Caco-2 (cell line): ENCODE data around the gene SS18L1. TPM values are rescaled to one million over a fixed set of nuclear protein-coding genes. Genes with fewer than 3 reads are reported as not detected.
A peak's percentile ranks its signal among the peaks of the same experiment; 100 is the strongest.

Source experiments
- BruUV-seq: library from RNA; stranded (reverse); fragments of 400-500 nt; replicated peaks from 2 replicates; lab custom pipeline; 2021; lab: Mats Ljungman, UMichigan
- CTCF ChIA-PET: fragments of 300-600 bp; sonication (Branson Sonifier 250); formaldehyde crosslinking; loops from one replicate; lab custom pipeline; 2022; ENCODE audit warnings: antibody characterized with exemption; lab: Charles Lee
- POLR2A ChIA-PET: fragments of 300-600 bp; sonication (Branson Sonifier 250); formaldehyde crosslinking; loops from one replicate; lab custom pipeline; 2022; ENCODE audit warnings: antibody characterized with exemption; lab: Charles Lee
- DNase-seq, 2 experiments: peaks; one replicate each; pipeline versions ENCODE4 v3.0.0 to v3.0.0-alpha.2; 2020 to 2022
- H3K27me3 ChIP-seq: replicated peaks from 2 replicates; pipeline ENCODE4 v1.6.0; 2011; ENCODE audit warnings: low read length; ENCODE audit not compliant: control insufficient read depth, insufficient read depth
- H3K36me3 ChIP-seq: 2 replicates; pipeline ENCODE4 v1.5.1; 2011; ENCODE audit warnings: low read length; ENCODE audit not compliant: control insufficient read depth, insufficient read depth
- H3K4me1 ChIP-seq: fragments of 250-450 bp; sonication (Bioruptor Pico); 2 replicates; pipeline ENCODE4 v1.5.1; 2020; ENCODE audit warnings: mild to moderate bottlenecking
- H3K4me3 ChIP-seq: 2 replicates; pipeline ENCODE4 v1.5.1; 2011; ENCODE audit warnings: low read depth, mild to moderate bottlenecking, control low read depth, low read length
- H3K9me3 ChIP-seq: fragments of 250-450 bp; sonication (Bioruptor Pico); 2 replicates; pipeline ENCODE4 v1.5.1; 2020; ENCODE audit warnings: mild to moderate bottlenecking, moderate library complexity
- H3K27ac Mint-ChIP-seq: one replicate; pipeline ENCODE4 v1.8.0; 2022; ENCODE audit warnings: mixed read lengths; ENCODE audit not compliant: unreplicated experiment
- H3K27me3 Mint-ChIP-seq: one replicate; pipeline ENCODE4 v1.8.0; 2022; ENCODE audit warnings: mixed read lengths; ENCODE audit not compliant: insufficient read depth, unreplicated experiment
- H3K36me3 Mint-ChIP-seq: one replicate; pipeline ENCODE4 v1.8.0; 2022; ENCODE audit warnings: mild to moderate bottlenecking, mixed read lengths; ENCODE audit not compliant: insufficient read depth, unreplicated experiment
- H3K4me1 Mint-ChIP-seq: one replicate; pipeline ENCODE4 v1.8.0; 2022; ENCODE audit warnings: low read depth, mixed read lengths; ENCODE audit not compliant: unreplicated experiment
- H3K4me3 Mint-ChIP-seq: one replicate; pipeline ENCODE4 v1.8.0; 2022; ENCODE audit warnings: mild to moderate bottlenecking, moderate library complexity, mixed read lengths; ENCODE audit not compliant: unreplicated experiment
- H3K9me3 Mint-ChIP-seq: one replicate; pipeline ENCODE4 v1.8.0; 2022; ENCODE audit warnings: mixed read lengths; ENCODE audit not compliant: unreplicated experiment
- CTCF ChIP-seq, 2 experiments: fragments of 200-600 bp in 1 of 2; IDR thresholded peaks; 1 replicate in 1 of 2; 2 replicates in 1 of 2; pipeline versions ENCODE4 v1.5.1 to v1.8.0; 2011 to 2022; ENCODE audit warnings: antibody characterized with exemption in 1 of 2, control low read depth in 1 of 2, inconsistent platforms in 1 of 2, low read depth in 1 of 2, low read length in 1 of 2, mild to moderate bottlenecking in 1 of 2, moderate library complexity in 1 of 2; ENCODE audit not compliant: insufficient read depth in 1 of 2, severe bottlenecking in 1 of 2, unreplicated experiment in 1 of 2
- intact Hi-C: fragments of 100-400 bp; cut with micrococcal nuclease; formaldehyde crosslinking; loops from one replicate; pipeline ENCODE4 v1.10.0; 2022; ENCODE audit not compliant: unreplicated experiment
- total RNA-seq: library from RNA; stranded (reverse); gene quantifications from 2 replicates; pipeline ENCODE4 v1.2.3, GENCODE V29; 2022

The SS18L1 gene
- total RNA-seq, 1 experiment from 2014 or later: 46.4 TPM

GRCh38 chr20:62148908-62149314 is 5.3 kb downstream of the SS18L1 start:
- Mint-ChIP-seq H3K9me3 (peaks cover 12% of the 10 kb centered on the region), H3K4me3 (peak overlapping the region; percentile 34), H3K36me3 (peaks cover 61% of the 10 kb centered on the region), H3K4me1 (peaks cover 32% of the 10 kb centered on the region), H3K27me3 (no peaks in the 10 kb centered on the region), H3K27ac (peak overlapping the region; percentile 73)
- Histone ChIP-seq H3K4me3 (no peak overlapping the region), H3K27me3 (no peaks in the 10 kb centered on the region), H3K9me3 (no peaks in the 10 kb centered on the region), H3K4me1 (peaks cover 25% of the 10 kb centered on the region), H3K36me3 (peaks cover 2% of the 10 kb centered on the region; the same call in 1 of the 2 replicates)
- POLR2A ChIA-PET: interaction anchor here (0.9 kb wide), 1 partner anchor 27 kb away, joined by 5 read pairs; the partner anchor contains the start of gene LSM14B
- TSS peak; percentile 89 for BruUV-seq
- intact Hi-C loops: loop anchor here (10.0 kb wide), 1 partner anchor 256 kb away; the partner anchor contains the start of gene CABLES2
- no peak for DNase-seq
- CTCF ChIA-PET: no interaction called here
- no peak for TF ChIP-seq CTCF (IDR thresholded peaks at IDR 0.05; ENCODE audit: insufficient read depth in 1 of 2, low read depth in 1 of 2, low read length in 1 of 2, severe bottlenecking in 1 of 2, unreplicated experiment in 1 of 2)

GRCh38 chr20:62149532-62150309 is 6.2 kb downstream of the SS18L1 start:
- peak overlapping the region; percentile 34 for H3K4me3 Mint-ChIP-seq
- CTCF ChIA-PET: no interaction called here
- peaks cover 63% of the 10 kb centered on the region for H3K36me3 Mint-ChIP-seq
- intact Hi-C loops: loop anchor here (10.0 kb wide), 1 partner anchor 255 kb away; the partner anchor contains the start of gene CABLES2
- Histone ChIP-seq H3K27me3 (no peaks in the 10 kb centered on the region), H3K9me3 (no peaks in the 10 kb centered on the region), H3K36me3 (peaks cover 3% of the 10 kb centered on the region; the same call in 1 of the 2 replicates), H3K4me1 (peaks cover 22% of the 10 kb centered on the region), H3K4me3 (no peak overlapping the region)
- H3K27me3 Mint-ChIP-seq: no peaks in the 10 kb centered on the region
- H3K4me1 Mint-ChIP-seq: peaks cover 29% of the 10 kb centered on the region
- peaks cover 12% of the 10 kb centered on the region for H3K9me3 Mint-ChIP-seq
- TF ChIP-seq CTCF (IDR thresholded peaks at IDR 0.05; ENCODE audit: insufficient read depth in 1 of 2, low read depth in 1 of 2, low read length in 1 of 2, severe bottlenecking in 1 of 2, unreplicated experiment in 1 of 2): no peak
- POLR2A ChIA-PET: interaction anchor here (0.9 kb wide), 1 partner anchor 28 kb away, joined by 5 read pairs; the partner anchor contains the start of gene LSM14B
- BruUV-seq: no TSS peak
- DNase-seq: peak; percentile 72 to 87
- H3K27ac Mint-ChIP-seq: peak overlapping the region; percentile 73

- DNase-seq: no peak
- H3K9me3 Mint-ChIP-seq: peaks cover 12% of the 10 kb centered on the region
- Histone ChIP-seq H3K36me3 (peaks cover 2% of the 10 kb centered on the region; the same call in 1 of the 2 replicates), H3K4me3 (no peak overlapping the region), H3K9me3 (no peaks in the 10 kb centered on the region), H3K4me1 (peaks cover 22% of the 10 kb centered on the region), H3K27me3 (no peaks in the 10 kb centered on the region)
- peaks cover 24% of the 10 kb centered on the region for H3K4me1 Mint-ChIP-seq
- H3K27ac Mint-ChIP-seq: peak overlapping the region; percentile 73
- intact Hi-C loops: no loop called here
- peaks cover 64% of the 10 kb centered on the region for H3K36me3 Mint-ChIP-seq
- no peaks in the 10 kb centered on the region for H3K27me3 Mint-ChIP-seq
- BruUV-seq: no TSS peak
- ChIA-PET CTCF (no interaction called here), POLR2A (no interaction called here)
- no peak for TF ChIP-seq CTCF (IDR thresholded peaks at IDR 0.05; ENCODE audit: insufficient read depth in 1 of 2, low read depth in 1 of 2, low read length in 1 of 2, severe bottlenecking in 1 of 2, unreplicated experiment in 1 of 2)
- H3K4me3 Mint-ChIP-seq: no peak overlapping the region
These were observed 6.7 kb downstream of the SS18L1 start for GRCh38 chr20:62150310-62150575.
